RPMI8226 (cell line): ENCODE measurements around the gene RPS19BP1.

Experiments
- DNase-seq: peaks from one replicate; pipeline ENCODE4 v3.0.0-alpha.2; 2015

Gene RPS19BP1

DNA sequence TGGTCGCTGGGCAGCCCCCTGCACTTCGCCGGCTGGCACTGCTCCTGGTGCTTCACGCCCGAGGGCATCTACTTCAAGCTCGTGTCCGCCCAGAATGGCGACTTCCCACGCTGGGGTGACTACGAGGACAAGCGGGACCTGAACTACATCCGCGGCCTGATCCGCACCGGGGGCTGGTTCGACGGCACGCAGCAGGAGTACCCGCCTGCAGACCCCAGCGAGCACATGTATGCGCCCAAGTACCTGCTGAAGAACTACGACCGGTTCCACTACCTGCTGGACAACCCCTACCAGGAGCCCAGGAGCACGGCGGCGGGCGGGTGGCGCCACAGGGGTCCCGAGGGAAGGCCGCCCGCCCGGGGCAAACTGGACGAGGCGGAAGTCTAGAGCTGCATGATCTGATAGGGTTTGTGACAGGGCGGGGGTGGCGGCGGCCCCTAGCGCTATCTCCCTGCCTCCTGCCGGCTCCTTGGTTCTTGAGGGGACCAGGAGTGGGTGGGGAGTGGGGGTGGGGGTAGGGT, 43.9 kb downstream of the RPS19BP1 start:
- no peak for DNase-seq

- DNase-seq: no peak
Measured at GRCh38 chr22:39487826-39488520, 44.6 kb downstream of the RPS19BP1 start.

DNA sequence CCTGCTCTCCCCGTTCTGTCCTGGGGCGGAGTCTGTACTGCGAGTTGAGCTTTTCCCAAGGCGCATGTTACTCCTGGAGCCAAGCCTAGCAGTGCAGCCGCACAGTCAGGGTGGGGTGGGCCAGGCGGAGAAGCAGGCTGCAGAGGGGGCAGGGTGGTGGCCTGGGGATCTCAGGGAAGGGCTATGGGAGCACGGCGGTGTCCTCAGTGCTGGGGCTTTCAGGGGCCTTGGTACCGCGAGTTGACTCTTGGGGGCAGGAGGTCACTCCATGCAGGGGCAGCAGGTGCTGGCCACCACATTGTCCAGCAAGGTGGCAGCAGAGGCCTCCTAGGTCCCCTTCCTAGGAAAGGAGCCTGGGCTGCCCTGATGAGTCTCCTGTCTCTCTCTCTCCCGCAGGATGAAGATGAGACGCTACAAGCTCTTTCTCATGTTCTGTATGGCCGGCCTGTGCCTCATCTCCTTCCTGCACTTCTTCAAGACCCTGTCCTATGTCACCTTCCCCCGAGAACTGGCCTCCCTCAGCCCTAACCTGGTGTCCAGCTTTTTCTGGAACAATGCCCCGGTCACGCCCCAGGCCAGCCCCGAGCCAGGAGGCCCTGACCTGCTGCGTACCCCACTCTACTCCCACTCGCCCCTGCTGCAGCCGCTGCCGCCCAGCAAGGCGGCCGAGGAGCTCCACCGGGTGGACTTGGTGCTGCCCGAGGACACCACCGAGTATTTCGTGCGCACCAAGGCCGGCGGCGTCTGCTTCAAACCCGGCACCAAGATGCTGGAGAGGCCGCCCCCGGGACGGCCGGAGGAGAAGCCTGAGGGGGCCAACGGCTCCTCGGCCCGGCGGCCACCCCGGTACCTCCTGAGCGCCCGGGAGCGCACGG, 45.4 kb downstream of the RPS19BP1 start:
- DNase-seq: no peak

DNA sequence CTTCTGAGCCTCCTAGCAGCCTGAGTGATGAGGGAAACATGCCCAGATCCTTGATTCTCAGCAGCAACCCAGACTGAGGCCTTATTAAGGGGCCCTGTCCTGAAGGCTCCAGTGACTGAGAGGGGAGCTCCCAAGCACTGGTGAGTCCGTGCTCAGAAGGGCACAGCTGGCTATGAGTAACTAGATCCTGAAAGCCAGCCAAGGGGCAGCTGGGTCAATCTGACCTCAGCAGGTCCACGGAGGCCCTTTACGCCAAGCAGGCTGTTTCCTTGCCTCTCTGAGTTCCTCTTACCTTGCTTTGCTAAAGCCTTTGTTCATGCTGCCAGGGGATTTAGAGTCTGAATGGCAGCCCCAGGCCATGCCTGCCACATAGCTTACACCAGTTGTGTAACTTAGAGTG, 49.8 kb downstream of the RPS19BP1 start:
- DNase-seq: peak; percentile 30

DNA sequence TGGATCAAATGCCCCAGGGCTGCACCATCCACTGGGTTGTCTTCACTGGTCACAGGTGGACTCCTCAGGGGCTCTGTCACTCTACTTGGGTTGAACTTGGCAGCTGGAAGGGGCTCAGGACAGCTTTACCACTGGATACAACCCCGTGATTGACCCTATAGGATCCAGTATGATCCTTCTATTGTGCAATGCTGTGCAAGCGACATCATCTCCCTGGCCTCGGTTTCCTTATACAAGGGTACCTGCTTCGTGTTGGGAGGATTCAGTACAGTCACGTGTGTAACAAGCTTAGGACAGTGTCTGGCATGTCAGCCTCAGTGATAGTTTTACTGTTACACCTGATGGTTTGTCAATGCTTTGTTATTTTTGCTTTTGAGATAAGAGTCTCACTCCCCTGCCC, 51.0 kb downstream of the RPS19BP1 start:
- no peak for DNase-seq

- DNase-seq: no peak
Measured at GRCh38 chr22:39481054-39481453, 51.5 kb downstream of the RPS19BP1 start.

- DNase-seq: no peak
Measured at GRCh38 chr22:39480557-39480956, 52.0 kb downstream of the RPS19BP1 start.

DNA sequence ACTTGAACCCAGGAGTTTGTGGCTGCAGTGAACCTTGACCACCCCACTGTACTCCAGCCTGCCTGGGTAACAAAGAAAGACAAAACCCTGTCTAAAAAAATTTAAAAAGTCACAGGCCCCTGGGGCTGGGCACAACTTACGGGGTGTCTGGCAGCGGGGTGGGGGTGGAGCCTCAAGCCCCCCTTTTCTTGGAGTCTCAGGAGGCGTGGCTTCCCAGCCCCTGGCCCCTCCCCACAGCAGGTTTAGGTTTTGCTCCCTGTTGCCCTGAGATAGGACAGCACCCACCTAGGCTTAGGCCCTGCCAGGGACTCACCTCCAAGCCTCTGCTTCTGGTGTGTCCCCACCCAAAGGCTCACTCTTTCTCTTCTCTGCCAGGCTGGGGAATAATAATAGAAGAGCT, 53.3 kb downstream of the RPS19BP1 start:
- DNase-seq: no peak
